Measurements from ENCODE around the gene GNAO1. TPM values are rescaled to one million over a fixed set of nuclear protein-coding genes. Genes with fewer than 3 reads are reported as not detected.

GNAO1 gene
- total RNA-seq, 1 donor from 2014 or later: 250 TPM

DNA sequence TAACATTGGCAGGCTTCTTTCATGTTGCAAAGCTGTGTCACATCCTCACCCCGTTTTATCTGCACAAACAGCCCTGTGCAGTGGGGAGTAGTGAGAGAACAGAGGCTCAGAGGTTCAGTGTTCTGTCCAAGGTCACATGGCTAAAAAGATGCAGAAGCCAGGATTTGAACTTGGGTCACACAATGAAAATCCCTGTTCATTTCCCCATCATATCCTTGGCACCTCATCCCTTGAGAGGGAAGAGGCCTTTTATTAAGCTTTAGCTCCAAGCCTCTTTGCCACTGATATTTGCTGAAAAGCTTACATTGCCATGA lies 127.5 kb downstream of the GNAO1 start:
- Mint-ChIP-seq H3K36me3 (ENCODE audit: unreplicated experiment) (peaks cover 5% of the 10 kb centered on the region), H3K27me3 (ENCODE audit: unreplicated experiment) (peaks cover 14% of the 10 kb centered on the region), H3K9me3 (ENCODE audit: unreplicated experiment) (peaks cover 14% of the 10 kb centered on the region), H3K4me1 (ENCODE audit: low read depth, unreplicated experiment) (peaks cover 9% of the 10 kb centered on the region), H3K4me3 (ENCODE audit: unreplicated experiment) (no peak overlapping the region), H3K27ac (ENCODE audit: unreplicated experiment) (no peak overlapping the region)
- TF ChIP-seq, protein P1, sequence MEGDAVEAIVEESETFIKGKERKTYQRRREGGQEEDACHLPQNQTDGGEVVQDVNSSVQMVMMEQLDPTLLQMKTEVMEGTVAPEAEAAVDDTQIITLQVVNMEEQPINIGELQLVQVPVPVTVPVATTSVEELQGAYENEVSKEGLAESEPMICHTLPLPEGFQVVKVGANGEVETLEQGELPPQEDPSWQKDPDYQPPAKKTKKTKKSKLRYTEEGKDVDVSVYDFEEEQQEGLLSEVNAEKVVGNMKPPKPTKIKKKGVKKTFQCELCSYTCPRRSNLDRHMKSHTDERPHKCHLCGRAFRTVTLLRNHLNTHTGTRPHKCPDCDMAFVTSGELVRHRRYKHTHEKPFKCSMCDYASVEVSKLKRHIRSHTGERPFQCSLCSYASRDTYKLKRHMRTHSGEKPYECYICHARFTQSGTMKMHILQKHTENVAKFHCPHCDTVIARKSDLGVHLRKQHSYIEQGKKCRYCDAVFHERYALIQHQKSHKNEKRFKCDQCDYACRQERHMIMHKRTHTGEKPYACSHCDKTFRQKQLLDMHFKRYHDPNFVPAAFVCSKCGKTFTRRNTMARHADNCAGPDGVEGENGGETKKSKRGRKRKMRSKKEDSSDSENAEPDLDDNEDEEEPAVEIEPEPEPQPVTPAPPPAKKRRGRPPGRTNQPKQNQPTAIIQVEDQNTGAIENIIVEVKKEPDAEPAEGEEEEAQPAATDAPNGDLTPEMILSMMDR (IDR thresholded peaks at IDR 0.05; ENCODE audit: partially characterized antibody, unreplicated experiment): no peak
- no peak for DNase-seq

DNA sequence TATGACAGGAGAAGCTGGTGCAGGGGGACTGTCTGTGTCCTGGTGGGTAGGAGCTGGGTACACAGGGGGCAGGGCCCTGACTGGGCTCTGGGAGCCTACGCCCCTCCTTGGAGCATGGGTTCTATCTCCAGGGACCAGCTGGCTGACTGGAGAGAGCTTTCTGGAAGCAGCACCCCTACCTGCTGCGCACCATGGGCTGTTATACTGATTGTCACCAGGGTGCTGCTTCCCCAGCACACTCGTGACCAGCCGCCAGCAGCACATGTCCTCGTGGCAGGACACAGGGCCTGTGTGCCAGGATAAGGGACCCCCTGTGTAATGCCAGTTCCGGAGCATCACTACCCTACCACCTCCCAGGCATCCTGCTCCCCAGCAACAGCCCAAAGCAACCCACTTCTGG lies 128.1 kb downstream of the GNAO1 start:
- Mint-ChIP-seq H3K4me1 (ENCODE audit: low read depth, unreplicated experiment) (peaks cover 9% of the 10 kb centered on the region), H3K9me3 (ENCODE audit: unreplicated experiment) (peaks cover 14% of the 10 kb centered on the region), H3K4me3 (ENCODE audit: unreplicated experiment) (no peak overlapping the region), H3K27me3 (ENCODE audit: unreplicated experiment) (peaks cover 16% of the 10 kb centered on the region), H3K36me3 (ENCODE audit: unreplicated experiment) (peaks cover 5% of the 10 kb centered on the region), H3K27ac (ENCODE audit: unreplicated experiment) (no peak overlapping the region)
- TF ChIP-seq, protein P1 (IDR thresholded peaks at IDR 0.05; ENCODE audit: partially characterized antibody, unreplicated experiment): no peak
- no peak for DNase-seq

DNA sequence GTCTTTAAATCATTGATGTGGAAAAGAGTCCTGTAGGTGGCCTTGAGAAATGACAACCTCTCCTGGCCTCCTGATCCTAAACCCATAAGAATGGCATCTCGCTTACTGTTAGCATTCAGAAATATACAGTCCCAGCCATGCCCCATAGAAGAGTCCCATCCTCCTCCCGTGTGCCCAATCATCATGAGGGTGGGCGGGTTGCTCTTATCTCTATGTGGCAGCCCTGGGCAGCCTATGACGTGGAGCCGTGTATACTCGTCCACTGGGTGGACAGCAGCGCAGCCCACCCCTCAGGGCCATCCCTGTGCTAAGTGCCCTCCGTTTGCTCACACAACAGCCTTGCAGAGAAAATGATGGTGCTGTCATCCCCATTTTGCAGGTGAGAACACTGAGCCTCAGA lies 128.8 kb downstream of the GNAO1 start:
- Mint-ChIP-seq H3K27ac (ENCODE audit: unreplicated experiment) (no peak overlapping the region), H3K4me1 (ENCODE audit: low read depth, unreplicated experiment) (peaks cover 9% of the 10 kb centered on the region), H3K9me3 (ENCODE audit: unreplicated experiment) (peaks cover 14% of the 10 kb centered on the region), H3K27me3 (ENCODE audit: unreplicated experiment) (peaks cover 16% of the 10 kb centered on the region), H3K4me3 (ENCODE audit: unreplicated experiment) (no peak overlapping the region), H3K36me3 (ENCODE audit: unreplicated experiment) (peaks cover 5% of the 10 kb centered on the region)
- TF ChIP-seq, protein P1 (IDR thresholded peaks at IDR 0.05; ENCODE audit: partially characterized antibody, unreplicated experiment): no peak
- DNase-seq: no peak

DNA sequence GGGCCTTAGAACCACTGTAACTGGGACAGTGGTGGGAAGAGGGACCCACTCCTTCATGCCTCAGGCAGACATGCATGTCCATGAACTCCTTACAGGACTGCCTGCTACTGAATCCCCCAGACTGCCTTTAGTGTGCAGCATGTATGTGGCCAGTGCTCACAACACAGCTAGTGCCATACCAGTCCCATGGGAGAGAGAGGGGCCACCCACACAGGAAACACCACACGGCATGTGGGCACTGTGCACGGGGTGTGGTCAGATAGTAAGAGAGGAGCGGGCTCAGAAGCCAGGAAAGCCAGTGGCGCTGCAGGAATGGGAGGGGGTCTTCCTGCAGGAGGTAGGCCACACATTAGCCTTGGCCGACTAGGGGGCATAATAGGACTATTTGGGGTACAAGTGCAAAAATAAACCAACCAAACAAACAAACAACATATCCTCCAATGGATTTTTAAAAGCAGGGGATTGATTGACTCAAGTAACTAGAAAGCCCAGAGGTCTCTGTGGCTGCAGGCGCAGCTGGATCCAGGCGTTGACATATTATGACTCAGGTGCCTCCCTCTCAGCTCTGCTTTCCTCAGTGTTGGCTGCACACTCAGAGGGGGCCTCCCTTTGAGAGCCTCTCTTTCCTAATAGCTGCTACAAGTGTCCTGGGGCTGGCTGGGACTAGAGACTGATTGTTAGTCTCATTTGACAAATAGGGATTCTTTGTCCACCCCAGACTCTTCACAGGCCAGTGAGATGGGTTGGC lies 129.7 kb downstream of the GNAO1 start:
- DNase-seq: no peak
- Mint-ChIP-seq H3K36me3 (ENCODE audit: unreplicated experiment) (peaks cover 5% of the 10 kb centered on the region), H3K27ac (ENCODE audit: unreplicated experiment) (no peak overlapping the region), H3K27me3 (ENCODE audit: unreplicated experiment) (peaks cover 16% of the 10 kb centered on the region), H3K4me3 (ENCODE audit: unreplicated experiment) (no peak overlapping the region), H3K9me3 (ENCODE audit: unreplicated experiment) (peaks cover 16% of the 10 kb centered on the region), H3K4me1 (ENCODE audit: low read depth, unreplicated experiment) (peaks cover 9% of the 10 kb centered on the region)
- TF ChIP-seq, protein P1 (IDR thresholded peaks at IDR 0.05; ENCODE audit: partially characterized antibody, unreplicated experiment): no peak

DNA sequence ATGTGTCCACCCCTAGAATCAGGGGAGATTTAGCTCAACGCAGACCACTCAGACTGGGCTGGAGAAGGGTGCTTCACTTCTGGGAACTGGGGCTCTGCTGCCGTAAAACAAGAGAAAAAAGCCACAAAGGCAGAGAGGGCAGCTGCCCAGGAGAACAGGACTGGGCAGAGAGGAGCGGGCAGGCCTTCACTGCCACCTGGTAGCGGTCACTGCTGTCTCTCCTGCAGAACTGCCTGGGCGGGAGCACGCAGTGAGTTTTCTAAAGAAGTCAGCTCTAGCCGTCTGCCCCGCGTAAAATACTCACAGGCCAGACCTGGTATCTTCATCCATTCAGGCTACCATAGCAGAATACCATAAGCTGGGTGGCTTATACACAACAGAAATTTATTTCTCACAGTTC lies 130.3 kb downstream of the GNAO1 start:
- peaks cover 18% of the 10 kb centered on the region for H3K27me3 Mint-ChIP-seq (ENCODE audit: unreplicated experiment)
- peaks cover 5% of the 10 kb centered on the region for H3K36me3 Mint-ChIP-seq (ENCODE audit: unreplicated experiment)
- no peak overlapping the region for H3K27ac Mint-ChIP-seq (ENCODE audit: unreplicated experiment)
- TF ChIP-seq, protein P1 (IDR thresholded peaks at IDR 0.05; ENCODE audit: partially characterized antibody, unreplicated experiment): no peak
- no peak overlapping the region for H3K4me3 Mint-ChIP-seq (ENCODE audit: unreplicated experiment)
- H3K9me3 Mint-ChIP-seq (ENCODE audit: unreplicated experiment): peaks cover 19% of the 10 kb centered on the region
- no peak for DNase-seq
- peaks cover 9% of the 10 kb centered on the region for H3K4me1 Mint-ChIP-seq (ENCODE audit: low read depth, unreplicated experiment)
